ENCODE data around the gene BIRC5.

Gene BIRC5

GRCh38 chr17:78204387-78205123 is 9.5 kb upstream of the BIRC5 start:
- no peak for DNase-seq (ENCODE audit: extremely low read depth, low read depth)
- no peak for TF ChIP-seq CTCF (IDR thresholded peaks at IDR 0.05; ENCODE audit: low read depth, low read length)

GRCh38 chr17:78205124-78205775 is 8.8 kb upstream of the BIRC5 start:
- DNase-seq (ENCODE audit: extremely low read depth, low read depth), result no peak

GRCh38 chr17:78206298-78206697 is 7.8 kb upstream of the BIRC5 start:
- no peak for DNase-seq (ENCODE audit: extremely low read depth, low read depth)
- TF ChIP-seq CTCF (IDR thresholded peaks at IDR 0.05; ENCODE audit: low read depth, low read length), result no peak

More at GRCh38 chr17:78205124-78205775, 8.8 kb upstream of the BIRC5 start:
- TF ChIP-seq CTCF (IDR thresholded peaks at IDR 0.05; ENCODE audit: low read depth, low read length), result no peak

GRCh38 chr17:78208486-78208885 is 5.6 kb upstream of the BIRC5 start:
- TF ChIP-seq CTCF (IDR thresholded peaks at IDR 0.05; ENCODE audit: low read depth, low read length), result no peak
- DNase-seq (ENCODE audit: extremely low read depth, low read depth), result no peak

GRCh38 chr17:78210111-78210510 is 3.9 kb upstream of the BIRC5 start:
- no peak for DNase-seq (ENCODE audit: extremely low read depth, low read depth)
- no peak for TF ChIP-seq CTCF (IDR thresholded peaks at IDR 0.05; ENCODE audit: low read depth, low read length)

GRCh38 chr17:78211032-78211431 is 3.0 kb upstream of the BIRC5 start:
- no peak for TF ChIP-seq CTCF (IDR thresholded peaks at IDR 0.05; ENCODE audit: low read depth, low read length)
- DNase-seq (ENCODE audit: extremely low read depth, low read depth), result no peak

- TF ChIP-seq CTCF (IDR thresholded peaks at IDR 0.05; ENCODE audit: low read depth, low read length), result no peak
- DNase-seq (ENCODE audit: extremely low read depth, low read depth), result no peak
Measured at GRCh38 chr17:78214706-78215061, 631 bp downstream of the BIRC5 start.

Data from AG09319 (cell line).